Subcutaneous adipose tissue (tissue), 4 donors: ENCODE data around the gene DLG2. TPM values are rescaled to one million over a fixed set of nuclear protein-coding genes. Genes with fewer than 3 reads are reported as not detected.

Source experiments
- CTCF ChIP-seq: fragments of 450-650 bp; IDR thresholded peaks from one replicate; pipeline ENCODE4 v1.5.1; 2016; ENCODE audit warnings: low read depth, mild to moderate bottlenecking, control low read depth, antibody characterized with exemption, moderate library complexity
- total RNA-seq, 4 donors: library from RNA; depleted of rRNA; stranded (reverse); fragments of >200 nt; gene quantifications; one replicate each; pipeline ENCODE4 v1.1.0, GENCODE V29; 2016

Gene DLG2
- total RNA-seq, 4 donors from 2014 or later = 3.6 to 7.0 (median 6.1) TPM

GRCh38 chr11:85377901-85378300 lies 249.2 kb downstream of the DLG2 start:
- TF ChIP-seq CTCF = no peak

- no peak for TF ChIP-seq CTCF
These were observed 267.3 kb downstream of the DLG2 start for GRCh38 chr11:85359859-85360258.

- no peak for TF ChIP-seq CTCF
These were observed 271.2 kb downstream of the DLG2 start for GRCh38 chr11:85355921-85356320.

GRCh38 chr11:85348945-85349344 lies 278.2 kb downstream of the DLG2 start:
- no peak for TF ChIP-seq CTCF

GRCh38 chr11:85347291-85347690 lies 279.9 kb downstream of the DLG2 start:
- TF ChIP-seq CTCF = no peak

GRCh38 chr11:85346484-85346883 lies 280.7 kb downstream of the DLG2 start:
- no peak for TF ChIP-seq CTCF

GRCh38 chr11:85318573-85318972 lies 308.6 kb downstream of the DLG2 start:
- TF ChIP-seq CTCF = no peak
